HG03457 (cell line): ENCODE data around the gene TTC29.
A peak's percentile ranks its signal among the peaks of the same experiment; 100 is the strongest.

Experiments used
- ATAC-seq: cut with Tn5 transposase; IDR thresholded peaks from one replicate; pipeline ENCODE4 v1.9.1; 2021; ENCODE audit warnings: moderate number of reproducible peaks; ENCODE audit not compliant: unreplicated experiment

The TTC29 gene

DNA sequence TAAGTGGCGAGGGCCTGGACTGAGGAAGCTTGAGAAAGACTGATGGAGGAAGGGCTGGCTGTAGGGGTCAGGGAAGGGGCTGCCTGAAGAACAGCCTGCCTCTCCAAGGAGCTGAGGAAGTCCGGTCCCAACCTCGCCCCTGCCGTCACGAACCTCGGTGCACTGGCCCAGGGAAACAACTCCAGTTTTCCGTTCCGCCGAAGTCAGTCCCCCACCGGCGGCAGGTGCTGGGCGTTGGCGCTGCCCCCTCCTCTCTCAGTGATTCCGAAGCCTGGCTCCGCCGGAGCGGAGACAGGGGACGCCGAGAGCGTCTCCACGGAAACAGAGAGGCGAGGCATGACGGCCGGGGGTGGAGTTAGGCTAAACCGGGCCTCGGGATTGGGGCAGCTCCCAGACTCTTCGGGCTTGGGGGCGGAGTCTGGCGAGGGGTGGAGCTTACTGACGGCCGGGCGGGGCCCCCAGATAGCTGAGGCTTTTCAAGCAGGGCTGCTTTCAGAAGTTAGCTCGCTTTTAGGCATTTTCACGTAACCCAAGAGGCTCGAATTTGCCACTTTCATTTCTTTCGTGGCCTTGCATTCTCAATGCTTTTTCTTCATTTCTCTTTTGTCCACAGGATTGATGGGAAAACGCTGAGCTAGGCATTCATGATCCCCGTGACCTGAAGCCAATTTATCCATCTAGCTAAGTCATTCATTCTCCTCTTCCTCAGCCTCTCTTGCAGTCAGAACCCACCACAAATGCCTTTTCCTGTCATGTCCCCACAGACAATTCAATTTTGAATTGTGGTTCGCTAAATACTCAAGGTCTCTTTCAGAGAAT, at the start of gene TTC29:
TSS of gene TTC29 (minus strand) at position 309 of the 819 bp plus-strand sequence. CDS start 5,969 bp downstream, outside the sequence.
- peak; percentile 100 for ATAC-seq

- no peak for ATAC-seq
Observed at GRCh38 chr4:146981651-146982050, 36.0 kb upstream of the TTC29 start.

DNA sequence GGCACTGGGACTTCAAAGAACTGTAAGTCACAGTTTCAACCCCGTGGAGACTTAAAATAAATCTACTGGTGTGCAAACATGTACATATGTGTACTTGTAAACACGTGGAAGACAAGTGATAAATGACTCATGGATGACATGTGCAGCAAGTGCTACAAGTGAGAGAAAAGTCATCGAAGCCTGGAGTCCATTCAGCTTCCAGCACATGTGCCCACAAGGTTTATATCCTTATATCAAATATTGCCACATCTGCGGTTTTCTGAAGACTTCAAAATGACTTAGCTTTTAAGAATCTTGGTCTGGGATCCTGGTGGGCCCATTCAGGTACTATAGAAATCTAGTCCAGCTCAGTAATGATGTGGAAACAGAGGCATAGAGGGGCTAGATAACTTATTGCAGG, 33.0 kb upstream of the TTC29 start:
- ATAC-seq = no peak

DNA sequence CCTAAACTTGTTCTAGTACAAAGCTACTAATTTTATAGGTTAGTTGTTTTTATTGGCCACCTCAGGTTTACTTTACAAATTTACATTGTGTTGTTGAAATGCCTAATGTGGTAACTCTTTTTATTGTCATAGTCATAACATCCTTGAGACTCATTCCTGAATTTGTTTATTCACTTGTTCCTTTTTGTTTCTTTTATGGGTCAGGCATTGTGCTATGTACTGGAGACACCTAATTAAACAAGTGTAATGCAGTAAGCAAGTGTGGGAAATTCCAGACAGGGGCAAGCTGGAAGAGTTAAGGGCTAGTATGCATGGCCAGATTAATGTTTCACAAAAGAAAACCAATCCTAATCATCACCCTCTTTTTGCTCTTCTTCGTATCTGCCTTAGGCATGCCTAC, 30.5 kb upstream of the TTC29 start:
- no peak for ATAC-seq

DNA sequence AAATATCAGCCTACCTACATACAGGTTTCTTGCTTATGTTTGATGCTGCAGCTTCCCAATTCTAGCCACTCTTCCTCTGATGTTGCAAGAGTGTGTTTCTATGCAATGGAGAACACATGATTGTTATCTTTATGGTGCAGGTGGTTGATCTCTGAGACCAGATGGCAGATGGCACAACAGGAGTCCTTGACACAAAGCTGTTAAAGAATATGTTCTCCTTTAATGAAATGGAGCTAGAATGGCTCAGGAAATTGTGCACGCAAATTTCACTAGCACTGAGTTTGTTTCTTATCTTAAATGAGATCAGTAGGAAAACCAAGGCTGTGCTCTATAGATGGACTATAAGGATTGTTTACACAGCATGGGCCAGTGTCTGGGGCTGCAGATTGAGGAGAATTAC, 29.9 kb upstream of the TTC29 start:
- no peak for ATAC-seq

DNA sequence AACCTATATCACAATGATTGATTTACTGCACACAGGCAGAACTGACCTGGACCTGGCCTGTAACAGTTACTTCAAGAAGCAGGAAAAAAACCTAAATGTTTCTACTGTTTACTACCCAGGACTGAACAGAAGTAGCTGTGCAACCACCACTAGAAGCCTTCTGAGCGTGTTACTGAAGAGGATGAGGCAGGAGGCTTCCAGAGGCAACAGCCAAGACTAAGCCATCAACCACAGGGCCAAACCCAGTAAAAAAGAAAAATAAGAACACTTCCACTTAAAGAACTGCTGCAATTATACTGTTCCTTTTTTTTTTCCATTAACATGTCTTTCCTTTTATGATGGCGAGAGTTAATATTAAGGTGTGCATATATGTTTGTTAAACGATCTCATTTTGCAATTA, 29.4 kb upstream of the TTC29 start:
- no peak for ATAC-seq

- no peak for ATAC-seq
Observed at GRCh38 chr4:146972036-146972435, 26.4 kb upstream of the TTC29 start.

- no peak for ATAC-seq
Observed at GRCh38 chr4:146969126-146969525, 23.5 kb upstream of the TTC29 start.

- no peak for ATAC-seq
Observed at GRCh38 chr4:146960634-146961033, 15.0 kb upstream of the TTC29 start.

DNA sequence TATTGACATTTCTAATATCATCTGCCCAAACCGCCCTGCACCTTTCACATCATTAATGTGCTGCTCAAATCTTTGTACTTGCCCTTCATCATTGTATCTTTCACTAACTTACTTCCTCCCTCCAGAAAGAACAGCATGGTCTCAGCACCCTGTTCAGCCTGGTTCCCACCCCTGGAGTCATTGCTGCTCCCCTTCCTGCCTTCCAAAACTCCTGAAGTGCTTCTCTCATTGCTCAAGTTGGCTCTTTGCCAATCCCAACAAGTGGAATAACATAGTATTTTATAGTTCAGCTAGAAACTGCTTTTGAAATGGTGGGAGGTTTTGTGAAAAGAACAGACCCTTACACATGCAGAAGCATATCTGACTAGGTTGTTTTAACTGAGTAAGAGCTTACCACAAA, 14.0 kb upstream of the TTC29 start:
- no peak for ATAC-seq

GRCh38 chr4:146957237-146957636, 11.6 kb upstream of the TTC29 start:
- ATAC-seq = no peak

- no peak for ATAC-seq
Observed at GRCh38 chr4:146952896-146953295, 7.2 kb upstream of the TTC29 start.

GRCh38 chr4:146949559-146949958, 3.9 kb upstream of the TTC29 start:
- ATAC-seq = no peak

DNA sequence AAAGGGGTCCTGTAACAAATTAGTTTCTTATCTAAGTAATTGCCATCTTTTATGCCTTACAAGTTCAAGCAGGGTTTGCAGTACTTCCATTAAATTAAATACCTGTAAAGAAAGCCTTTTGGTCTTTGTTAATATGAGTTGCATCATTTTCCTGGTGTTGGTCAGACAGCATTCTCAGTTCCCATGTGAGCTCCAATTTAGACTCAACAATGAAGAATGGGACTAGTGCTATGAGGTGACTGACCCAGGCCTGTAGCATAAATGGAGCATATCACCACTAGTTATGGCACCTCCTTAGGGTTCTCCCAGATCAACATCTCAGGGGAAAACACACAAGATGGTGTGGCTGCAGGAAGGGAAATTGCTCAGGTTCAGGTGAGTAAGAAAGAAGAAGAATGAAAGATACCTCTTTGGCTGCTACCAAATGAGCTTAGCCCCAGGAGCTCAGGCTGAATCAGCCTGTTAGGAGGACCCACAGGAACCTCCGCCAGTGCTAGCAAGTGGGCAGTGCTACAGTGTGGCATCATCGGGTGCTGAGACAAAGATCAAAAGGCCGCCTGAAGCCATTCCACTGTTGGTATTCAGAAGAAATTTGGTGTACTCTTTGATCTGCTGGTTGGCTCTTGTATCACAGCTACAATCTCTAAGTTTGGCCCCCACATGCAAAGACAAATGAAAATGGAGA, 1.8 kb downstream of the TTC29 start:
- no peak for ATAC-seq

GRCh38 chr4:146932116-146932515, 13.5 kb downstream of the TTC29 start:
- no peak for ATAC-seq

- no peak for ATAC-seq
Observed at GRCh38 chr4:146930673-146931072, 15.0 kb downstream of the TTC29 start.

- no peak for ATAC-seq
Observed at GRCh38 chr4:146927695-146928094, 18.0 kb downstream of the TTC29 start.

GRCh38 chr4:146916479-146917076, 29.1 kb downstream of the TTC29 start:
- ATAC-seq = no peak

DNA sequence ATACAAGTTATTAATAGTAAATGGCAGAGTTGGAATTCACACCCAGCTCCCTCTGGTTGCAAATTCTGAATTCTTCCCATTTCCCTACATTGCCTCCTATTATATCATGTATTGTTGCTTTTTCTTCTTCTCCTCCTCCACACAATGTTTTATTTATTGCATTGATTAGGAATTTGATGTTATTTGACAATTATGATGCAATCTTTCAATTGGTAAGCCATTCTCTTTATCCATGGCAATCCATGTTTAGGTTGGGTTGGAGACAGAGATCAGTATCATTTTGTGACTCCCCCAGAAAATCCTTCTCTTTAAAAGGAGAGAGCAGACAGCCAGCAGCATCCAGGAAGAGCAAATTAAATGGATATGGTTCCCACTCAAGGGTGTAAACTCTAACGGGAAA, 30.5 kb downstream of the TTC29 start:
- ATAC-seq = no peak

GRCh38 chr4:146900295-146900694, 45.4 kb downstream of the TTC29 start:
- ATAC-seq = no peak

- ATAC-seq = no peak
Observed at GRCh38 chr4:146890301-146890700, 55.4 kb downstream of the TTC29 start.

GRCh38 chr4:146883070-146883469, 62.6 kb downstream of the TTC29 start:
- ATAC-seq = no peak
